Calu3 (cell line): ENCODE data around the gene PAX5. TPM values are rescaled to one million over a fixed set of nuclear protein-coding genes. Genes with fewer than 3 reads are reported as not detected.

Experiments used
- BruUV-seq: library from RNA; stranded (reverse); fragments of 400-500 nt; replicated peaks from 2 replicates; lab custom pipeline; 2021; lab: Mats Ljungman, UMichigan
- CTCF ChIA-PET: fragments of 300-600 bp; sonication (Branson Sonifier 250); formaldehyde crosslinking; loops from one replicate; lab custom pipeline; 2022; ENCODE audit warnings: antibody characterized with exemption; lab: Charles Lee
- DNase-seq: peaks from one replicate; pipeline ENCODE4 v3.0.0; 2022
- H3K27ac Mint-ChIP-seq: one replicate; pipeline ENCODE4 v1.8.0; 2022; ENCODE audit warnings: mixed read lengths; ENCODE audit not compliant: unreplicated experiment
- H3K27me3 Mint-ChIP-seq: one replicate; pipeline ENCODE4 v1.8.0; 2022; ENCODE audit warnings: mixed read lengths; ENCODE audit not compliant: unreplicated experiment
- H3K36me3 Mint-ChIP-seq: one replicate; pipeline ENCODE4 v1.8.0; 2022; ENCODE audit warnings: mild to moderate bottlenecking, moderate library complexity, mixed read lengths; ENCODE audit not compliant: insufficient read depth, unreplicated experiment
- H3K4me1 Mint-ChIP-seq: one replicate; pipeline ENCODE4 v1.8.0; 2022; ENCODE audit warnings: mild to moderate bottlenecking, low read depth, mixed read lengths; ENCODE audit not compliant: unreplicated experiment
- H3K4me3 Mint-ChIP-seq: one replicate; pipeline ENCODE4 v1.8.0; 2022; ENCODE audit warnings: mild to moderate bottlenecking, low read depth, moderate library complexity, mixed read lengths; ENCODE audit not compliant: unreplicated experiment
- H3K9me3 Mint-ChIP-seq: one replicate; pipeline ENCODE4 v1.8.0; 2022; ENCODE audit warnings: low read depth, mixed read lengths; ENCODE audit not compliant: unreplicated experiment
- intact Hi-C: fragments of 100-400 bp; cut with micrococcal nuclease; formaldehyde crosslinking; loops from one replicate; pipeline ENCODE4 v1.10.0; 2022; ENCODE audit not compliant: unreplicated experiment
- total RNA-seq: library from RNA; stranded (reverse); gene quantifications from 2 replicates; pipeline ENCODE4 v1.2.3, GENCODE V29; 2022
- TF ChIP-seq, protein P1 (sequence below): fragments of 200-600 bp; IDR thresholded peaks from one replicate; pipeline ENCODE4 v1.8.0; 2022; ENCODE audit warnings: antibody characterized with exemption; ENCODE audit not compliant: unreplicated experiment

Gene PAX5
- total RNA-seq, 1 experiment from 2014 or later = not detected

DNA sequence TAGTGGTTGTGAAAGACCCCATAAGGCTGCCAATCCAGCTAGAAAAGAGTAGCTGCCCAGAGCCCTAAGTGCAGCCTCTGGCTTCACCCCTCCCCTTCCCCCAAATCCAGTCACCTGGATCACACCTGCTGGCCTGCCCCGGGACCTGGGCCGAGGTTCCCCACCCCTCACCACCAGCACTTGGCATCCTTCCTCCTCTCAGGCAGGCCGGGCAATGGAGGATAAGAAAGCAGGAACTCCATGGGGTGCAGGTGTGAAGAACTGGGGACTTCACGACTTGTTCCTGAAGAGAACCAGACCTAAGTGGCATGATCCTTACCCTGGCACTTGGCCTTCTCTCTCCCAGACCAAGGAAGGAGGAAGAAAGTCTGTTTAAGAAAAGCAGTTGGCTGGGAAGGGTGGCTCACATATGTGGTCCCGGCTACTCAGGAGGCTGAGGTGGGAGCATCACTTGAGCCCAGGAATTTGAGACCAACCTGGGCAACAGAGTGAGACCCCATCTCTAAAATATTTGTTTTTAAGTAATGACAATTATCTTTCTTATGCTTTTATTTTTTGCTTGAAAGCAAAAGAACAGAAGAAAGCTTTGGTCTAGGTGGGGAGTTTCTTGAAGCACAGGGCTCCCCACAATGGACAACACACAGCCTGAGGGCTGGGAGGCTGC lies 131.1 kb downstream of the PAX5 start:
- peaks cover 65% of the 10 kb centered on the region for H3K27me3 Mint-ChIP-seq
- no peaks in the 10 kb centered on the region for H3K4me1 Mint-ChIP-seq
- TF ChIP-seq, protein P1, sequence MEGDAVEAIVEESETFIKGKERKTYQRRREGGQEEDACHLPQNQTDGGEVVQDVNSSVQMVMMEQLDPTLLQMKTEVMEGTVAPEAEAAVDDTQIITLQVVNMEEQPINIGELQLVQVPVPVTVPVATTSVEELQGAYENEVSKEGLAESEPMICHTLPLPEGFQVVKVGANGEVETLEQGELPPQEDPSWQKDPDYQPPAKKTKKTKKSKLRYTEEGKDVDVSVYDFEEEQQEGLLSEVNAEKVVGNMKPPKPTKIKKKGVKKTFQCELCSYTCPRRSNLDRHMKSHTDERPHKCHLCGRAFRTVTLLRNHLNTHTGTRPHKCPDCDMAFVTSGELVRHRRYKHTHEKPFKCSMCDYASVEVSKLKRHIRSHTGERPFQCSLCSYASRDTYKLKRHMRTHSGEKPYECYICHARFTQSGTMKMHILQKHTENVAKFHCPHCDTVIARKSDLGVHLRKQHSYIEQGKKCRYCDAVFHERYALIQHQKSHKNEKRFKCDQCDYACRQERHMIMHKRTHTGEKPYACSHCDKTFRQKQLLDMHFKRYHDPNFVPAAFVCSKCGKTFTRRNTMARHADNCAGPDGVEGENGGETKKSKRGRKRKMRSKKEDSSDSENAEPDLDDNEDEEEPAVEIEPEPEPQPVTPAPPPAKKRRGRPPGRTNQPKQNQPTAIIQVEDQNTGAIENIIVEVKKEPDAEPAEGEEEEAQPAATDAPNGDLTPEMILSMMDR = no peak
- intact Hi-C loops = no loop called here
- no peaks in the 10 kb centered on the region for H3K9me3 Mint-ChIP-seq
- DNase-seq = no peak
- CTCF ChIA-PET = no interaction called here
- no TSS peak for BruUV-seq
- peaks cover 12% of the 10 kb centered on the region for H3K36me3 Mint-ChIP-seq
- no peak overlapping the region for H3K27ac Mint-ChIP-seq
- H3K4me3 Mint-ChIP-seq = no peak overlapping the region

DNA sequence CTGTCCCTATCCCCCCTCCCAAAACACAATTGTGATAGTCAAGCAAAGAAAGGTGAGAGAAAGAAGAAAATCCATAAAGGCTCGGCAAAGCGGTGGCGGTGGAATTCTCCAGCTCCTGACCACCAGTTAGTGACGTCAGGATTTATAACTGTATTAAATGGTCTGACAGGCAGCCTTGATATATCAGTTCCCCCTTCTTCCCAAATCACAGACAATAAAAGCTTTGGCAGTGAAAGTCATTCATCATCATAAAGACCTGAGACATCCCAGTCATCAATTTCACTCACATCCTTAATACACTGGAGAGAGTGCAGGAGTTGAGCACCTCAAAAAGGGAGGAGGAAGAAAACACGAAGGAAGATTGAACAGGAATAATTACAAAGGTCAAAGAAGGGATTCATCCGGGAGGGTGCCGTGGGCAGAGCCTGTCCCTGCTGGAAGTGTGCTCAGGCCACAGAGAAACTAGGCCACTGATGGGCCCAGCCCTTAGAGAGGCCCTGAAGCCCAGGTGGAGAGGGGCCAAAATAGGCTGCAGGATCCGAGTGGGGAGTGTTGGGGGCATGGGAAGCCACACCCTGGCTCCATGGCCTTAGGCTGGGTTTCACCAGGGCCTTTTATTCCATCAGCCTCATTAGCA lies 131.9 kb downstream of the PAX5 start:
- no peak for DNase-seq
- Mint-ChIP-seq H3K4me1 (no peaks in the 10 kb centered on the region), H3K27me3 (peaks cover 59% of the 10 kb centered on the region), H3K36me3 (peaks cover 12% of the 10 kb centered on the region), H3K4me3 (no peak overlapping the region), H3K27ac (no peak overlapping the region), H3K9me3 (no peaks in the 10 kb centered on the region)
- intact Hi-C loops = no loop called here
- no TSS peak for BruUV-seq
- TF ChIP-seq, protein P1 = no peak
- CTCF ChIA-PET = no interaction called here

DNA sequence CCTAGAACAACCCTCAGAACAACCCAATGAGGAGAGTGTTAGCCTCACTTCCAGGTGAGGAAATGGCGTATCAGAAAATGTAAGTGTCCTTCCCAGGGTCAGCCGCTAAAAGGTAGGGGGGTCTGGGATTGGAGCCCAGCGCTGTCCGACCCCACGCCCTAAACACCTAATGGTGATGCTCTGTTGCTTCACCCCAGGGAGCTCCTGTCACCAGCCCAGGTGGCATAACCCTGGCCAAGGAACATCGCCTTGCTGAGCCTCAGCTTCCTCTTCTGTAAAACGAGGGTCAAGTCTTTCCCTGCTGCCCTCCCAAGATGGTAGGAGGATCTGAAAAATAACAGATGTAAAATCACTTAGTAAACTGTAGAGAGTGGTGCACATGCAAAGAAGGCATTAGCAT lies 132.5 kb downstream of the PAX5 start:
- DNase-seq = no peak
- Mint-ChIP-seq H3K4me3 (no peak overlapping the region), H3K27me3 (peaks cover 61% of the 10 kb centered on the region), H3K27ac (no peak overlapping the region), H3K36me3 (peaks cover 12% of the 10 kb centered on the region), H3K9me3 (no peaks in the 10 kb centered on the region), H3K4me1 (no peaks in the 10 kb centered on the region)
- no TSS peak for BruUV-seq
- TF ChIP-seq, protein P1 = no peak
- CTCF ChIA-PET = no interaction called here
- intact Hi-C loops = no loop called here

DNA sequence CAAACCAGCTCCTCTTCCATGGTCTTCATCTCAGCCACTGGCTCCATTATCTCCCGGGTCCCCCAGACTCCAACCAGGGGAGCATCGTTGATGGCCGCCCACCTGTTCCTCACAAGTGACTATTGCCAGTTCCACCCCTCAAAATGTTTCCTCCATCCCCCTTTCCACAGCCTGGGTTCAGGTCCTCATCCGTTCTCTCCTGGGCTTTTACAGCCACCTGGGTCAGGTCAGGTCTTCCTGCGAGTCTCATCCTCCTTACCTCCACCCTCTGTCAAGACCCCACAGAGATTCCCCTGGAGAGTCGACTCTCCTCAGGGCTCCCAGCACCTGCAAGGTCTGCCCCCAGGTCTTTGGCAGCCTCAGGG lies 133.2 kb downstream of the PAX5 start:
- H3K27me3 Mint-ChIP-seq = peaks cover 55% of the 10 kb centered on the region
- H3K4me1 Mint-ChIP-seq = no peaks in the 10 kb centered on the region
- intact Hi-C loops = no loop called here
- TF ChIP-seq, protein P1 = no peak
- no peak overlapping the region for H3K27ac Mint-ChIP-seq
- H3K4me3 Mint-ChIP-seq = no peak overlapping the region
- no TSS peak for BruUV-seq
- DNase-seq = no peak
- peaks cover 10% of the 10 kb centered on the region for H3K36me3 Mint-ChIP-seq
- CTCF ChIA-PET = no interaction called here
- no peaks in the 10 kb centered on the region for H3K9me3 Mint-ChIP-seq
